WTC11 (cell line): ENCODE measurements around the gene KCTD4. TPM values are rescaled to one million over a fixed set of nuclear protein-coding genes. Genes with fewer than 3 reads are reported as not detected.

Experiments used
- ATAC-seq: fragments of 200-7000 bp; cut with Tn5 transposase; 2 replicates; pipeline ENCODE4 v1.10.0; 2021; ENCODE audit warnings: mild to moderate bottlenecking, moderate library complexity
- CTCF ChIA-PET: fragments of 300-600 bp; sonication (Branson Sonifier 250); formaldehyde crosslinking; loops from one replicate; lab custom pipeline; 2021; ENCODE audit warnings: antibody characterized with exemption; lab: Charles Lee
- POLR2A ChIA-PET: fragments of 350-600 bp; sonication (Branson Sonifier 250); formaldehyde crosslinking; loops from one replicate; lab custom pipeline; 2021; ENCODE audit warnings: antibody characterized with exemption; lab: Charles Lee
- DNase-seq: peaks from one replicate; pipeline ENCODE4 v3.0.0; 2021; ENCODE audit warnings: low spot score
- H3K27ac Mint-ChIP-seq: 2 replicates; pipeline ENCODE4 v1.8.0; 2021; ENCODE audit warnings: mixed read lengths
- H3K27me3 Mint-ChIP-seq: 2 replicates; pipeline ENCODE4 v1.8.0; 2021; ENCODE audit warnings: low read depth, mild to moderate bottlenecking, moderate library complexity, mixed read lengths
- H3K36me3 Mint-ChIP-seq: 2 replicates; pipeline ENCODE4 v1.8.0; 2021; ENCODE audit warnings: mixed read lengths
- H3K4me1 Mint-ChIP-seq: 2 replicates; pipeline ENCODE4 v1.8.0; 2022; ENCODE audit warnings: mixed read lengths
- H3K4me3 Mint-ChIP-seq: 2 replicates; pipeline ENCODE4 v1.8.0; 2021; ENCODE audit warnings: mild to moderate bottlenecking, moderate library complexity, mixed read lengths
- H3K9me3 Mint-ChIP-seq: 2 replicates; pipeline ENCODE4 v1.8.0; 2021; ENCODE audit warnings: mixed read lengths
- ELF4 ChIP-seq: sonication (generic); formaldehyde crosslinking; IDR thresholded peaks from 2 replicates; pipeline ENCODE4 v1.8.1; 2022; ENCODE audit warnings: low read depth, mild to moderate bottlenecking, moderate library complexity, missing genetic modification reagents
- FOXP1 ChIP-seq: sonication (generic); formaldehyde crosslinking; IDR thresholded peaks from 2 replicates; pipeline ENCODE4 v1.8.0; 2022; ENCODE audit warnings: missing genetic modification reagents, mild to moderate bottlenecking, moderate library complexity, borderline replicate concordance
- GRHL2 ChIP-seq: fragments of 250-450 bp; sonication (Bioruptor Pico); IDR thresholded peaks from 2 replicates; pipeline ENCODE4 v1.8.0; 2022; ENCODE audit warnings: mild to moderate bottlenecking, moderate library complexity; ENCODE audit not compliant: insufficient replicate concordance, severe bottlenecking
- HMGA2 ChIP-seq: fragments of 250-450 bp; sonication (Bioruptor Pico); IDR thresholded peaks from 2 replicates; pipeline ENCODE4 v1.4.0; 2021; ENCODE audit warnings: mild to moderate bottlenecking, moderate library complexity
- IRF2 ChIP-seq: sonication (generic); formaldehyde crosslinking; IDR thresholded peaks from 2 replicates; pipeline ENCODE4 v1.8.0; 2022; ENCODE audit warnings: low read depth, missing genetic modification reagents, borderline replicate concordance
- NFATC4 ChIP-seq: fragments of 250-450 bp; sonication (Bioruptor Pico); IDR thresholded peaks from 2 replicates; pipeline ENCODE4 v1.9.0; 2021; ENCODE audit warnings: mild to moderate bottlenecking
- NFE2L1 ChIP-seq: sonication (generic); formaldehyde crosslinking; IDR thresholded peaks from 2 replicates; pipeline ENCODE4 v1.8.1; 2023; ENCODE audit warnings: missing genetic modification reagents
- OVOL2 ChIP-seq: fragments of 250-450 bp; sonication (Bioruptor Pico); IDR thresholded peaks from 2 replicates; pipeline ENCODE4 v1.9.0; 2021; ENCODE audit warnings: mild to moderate bottlenecking, borderline replicate concordance
- TP53 ChIP-seq: sonication (generic); formaldehyde crosslinking; IDR thresholded peaks from 2 replicates; pipeline ENCODE4 v1.8.1; 2023; ENCODE audit warnings: mild to moderate bottlenecking, missing genetic modification reagents
- ZNF416 ChIP-seq: fragments of 250-450 bp; sonication (Bioruptor Pico); IDR thresholded peaks from 2 replicates; pipeline ENCODE4 v1.9.0; 2021; ENCODE audit warnings: mild to moderate bottlenecking, inconsistent platforms
- total RNA-seq: library from RNA; stranded (reverse); gene quantifications from 3 replicates; pipeline ENCODE4 v1.2.3, GENCODE V29; 2021
- TF ChIP-seq, protein P1 (sequence below): sonication (generic); formaldehyde crosslinking; IDR thresholded peaks from 2 replicates; pipeline ENCODE4 v1.8.0; 2022; ENCODE audit warnings: missing genetic modification reagents
- TF ChIP-seq, protein P2 (sequence below): sonication (generic); formaldehyde crosslinking; conservative IDR thresholded peaks from 2 replicates; pipeline ENCODE4 v1.8.1; 2022; ENCODE audit warnings: mild to moderate bottlenecking, missing genetic modification reagents
- TF ChIP-seq, protein P3 (sequence below): fragments of 250-450 bp; sonication (Bioruptor Pico); IDR thresholded peaks from 2 replicates; pipeline ENCODE4 v1.9.0; 2021; ENCODE audit warnings: mild to moderate bottlenecking
- TF ChIP-seq, protein P4 (sequence below): sonication (generic); formaldehyde crosslinking; IDR thresholded peaks from 2 replicates; pipeline ENCODE4 v1.8.1; 2023; ENCODE audit warnings: mild to moderate bottlenecking, missing genetic modification reagents
- TF ChIP-seq, protein P5 (sequence below): sonication (generic); formaldehyde crosslinking; IDR thresholded peaks from 2 replicates; pipeline ENCODE4 v1.8.1; 2022; ENCODE audit warnings: low read depth, missing genetic modification reagents, borderline replicate concordance
- TF ChIP-seq, protein P6 (sequence below): sonication (generic); formaldehyde crosslinking; IDR thresholded peaks from 2 replicates; pipeline ENCODE4 v1.8.1; 2022; ENCODE audit warnings: missing genetic modification reagents, borderline replicate concordance

KCTD4 gene
- total RNA-seq, 1 experiment from 2014 or later: not detected

DNA sequence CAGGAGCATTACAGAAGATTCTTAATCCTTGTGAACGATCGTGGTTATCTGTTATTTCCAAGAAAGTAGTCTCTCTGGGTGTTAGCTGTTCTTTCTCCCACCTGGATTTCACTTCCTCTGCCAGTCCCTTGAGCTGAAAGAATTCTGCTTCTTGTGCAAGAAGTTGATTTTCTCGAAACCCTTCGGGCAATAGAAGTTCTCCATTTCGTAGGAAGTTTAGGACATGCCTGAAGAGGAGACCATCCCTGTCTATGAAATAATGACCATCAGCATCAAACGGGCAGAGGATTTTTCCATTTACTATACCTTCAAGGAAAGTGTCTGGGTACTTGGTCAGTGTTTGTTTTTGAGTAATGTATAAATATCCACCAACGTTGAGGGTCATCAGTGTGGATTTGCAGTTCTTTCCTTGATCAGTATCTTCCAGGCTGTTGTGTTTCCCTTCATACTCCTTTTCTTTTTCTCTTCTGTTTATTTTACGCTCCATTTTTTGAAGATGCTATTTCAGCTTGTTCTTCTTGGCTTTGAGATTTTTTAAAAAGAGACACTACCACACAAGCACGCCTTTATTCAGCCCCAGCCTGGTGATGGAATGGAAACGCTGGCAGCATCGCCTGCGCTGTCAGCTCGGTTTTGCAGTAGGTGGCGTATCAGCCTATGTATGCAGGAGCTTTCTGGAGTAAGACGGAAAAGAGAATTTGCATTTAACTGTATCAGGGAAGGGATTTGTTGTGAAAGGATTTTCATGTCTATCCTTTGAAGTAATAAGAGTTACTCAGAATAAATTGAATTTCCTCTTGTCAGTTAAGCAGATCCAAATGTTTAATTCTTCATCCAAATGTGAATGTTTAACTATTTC lies 6.5 kb downstream of the KCTD4 start:
- Mint-ChIP-seq H3K4me1 (peaks cover 23% of the 10 kb centered on the region), H3K27ac (peak overlapping the region; percentile 63), H3K4me3 (no peak overlapping the region), H3K36me3 (no peaks in the 10 kb centered on the region), H3K27me3 (no peaks in the 10 kb centered on the region), H3K9me3 (no peaks in the 10 kb centered on the region)
- ATAC-seq (peak; percentile 68), DNase-seq (peak; percentile 41)
- TF ChIP-seq NFATC4 (CRISPR knock-in tag) (no peak), ELF4 (CRISPR knock-in tag) (no peak), IRF2 (no peak), NFE2L1 (CRISPR knock-in tag) (no peak), GRHL2 (CRISPR knock-in tag) (no peak), ZNF416 (CRISPR knock-in tag) (no peak), OVOL2 (CRISPR knock-in tag) (no peak), TP53 (CRISPR knock-in tag) (no peak), HMGA2 (CRISPR knock-in tag) (no peak), FOXP1 (CRISPR knock-in tag) (no peak)
- TF ChIP-seq, protein P1, sequence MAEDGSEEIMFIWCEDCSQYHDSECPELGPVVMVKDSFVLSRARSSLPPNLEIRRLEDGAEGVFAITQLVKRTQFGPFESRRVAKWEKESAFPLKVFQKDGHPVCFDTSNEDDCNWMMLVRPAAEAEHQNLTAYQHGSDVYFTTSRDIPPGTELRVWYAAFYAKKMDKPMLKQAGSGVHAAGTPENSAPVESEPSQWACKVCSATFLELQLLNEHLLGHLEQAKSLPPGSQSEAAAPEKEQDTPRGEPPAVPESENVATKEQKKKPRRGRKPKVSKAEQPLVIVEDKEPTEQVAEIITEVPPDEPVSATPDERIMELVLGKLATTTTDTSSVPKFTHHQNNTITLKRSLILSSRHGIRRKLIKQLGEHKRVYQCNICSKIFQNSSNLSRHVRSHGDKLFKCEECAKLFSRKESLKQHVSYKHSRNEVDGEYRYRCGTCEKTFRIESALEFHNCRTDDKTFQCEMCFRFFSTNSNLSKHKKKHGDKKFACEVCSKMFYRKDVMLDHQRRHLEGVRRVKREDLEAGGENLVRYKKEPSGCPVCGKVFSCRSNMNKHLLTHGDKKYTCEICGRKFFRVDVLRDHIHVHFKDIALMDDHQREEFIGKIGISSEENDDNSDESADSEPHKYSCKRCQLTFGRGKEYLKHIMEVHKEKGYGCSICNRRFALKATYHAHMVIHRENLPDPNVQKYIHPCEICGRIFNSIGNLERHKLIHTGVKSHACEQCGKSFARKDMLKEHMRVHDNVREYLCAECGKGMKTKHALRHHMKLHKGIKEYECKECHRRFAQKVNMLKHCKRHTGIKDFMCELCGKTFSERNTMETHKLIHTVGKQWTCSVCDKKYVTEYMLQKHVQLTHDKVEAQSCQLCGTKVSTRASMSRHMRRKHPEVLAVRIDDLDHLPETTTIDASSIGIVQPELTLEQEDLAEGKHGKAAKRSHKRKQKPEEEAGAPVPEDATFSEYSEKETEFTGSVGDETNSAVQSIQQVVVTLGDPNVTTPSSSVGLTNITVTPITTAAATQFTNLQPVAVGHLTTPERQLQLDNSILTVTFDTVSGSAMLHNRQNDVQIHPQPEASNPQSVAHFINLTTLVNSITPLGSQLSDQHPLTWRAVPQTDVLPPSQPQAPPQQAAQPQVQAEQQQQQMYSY (CRISPR knock-in tag): no peak
- TF ChIP-seq, protein P2, sequence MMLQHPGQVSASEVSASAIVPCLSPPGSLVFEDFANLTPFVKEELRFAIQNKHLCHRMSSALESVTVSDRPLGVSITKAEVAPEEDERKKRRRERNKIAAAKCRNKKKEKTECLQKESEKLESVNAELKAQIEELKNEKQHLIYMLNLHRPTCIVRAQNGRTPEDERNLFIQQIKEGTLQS (CRISPR knock-in tag): no peak
- TF ChIP-seq, protein P3, sequence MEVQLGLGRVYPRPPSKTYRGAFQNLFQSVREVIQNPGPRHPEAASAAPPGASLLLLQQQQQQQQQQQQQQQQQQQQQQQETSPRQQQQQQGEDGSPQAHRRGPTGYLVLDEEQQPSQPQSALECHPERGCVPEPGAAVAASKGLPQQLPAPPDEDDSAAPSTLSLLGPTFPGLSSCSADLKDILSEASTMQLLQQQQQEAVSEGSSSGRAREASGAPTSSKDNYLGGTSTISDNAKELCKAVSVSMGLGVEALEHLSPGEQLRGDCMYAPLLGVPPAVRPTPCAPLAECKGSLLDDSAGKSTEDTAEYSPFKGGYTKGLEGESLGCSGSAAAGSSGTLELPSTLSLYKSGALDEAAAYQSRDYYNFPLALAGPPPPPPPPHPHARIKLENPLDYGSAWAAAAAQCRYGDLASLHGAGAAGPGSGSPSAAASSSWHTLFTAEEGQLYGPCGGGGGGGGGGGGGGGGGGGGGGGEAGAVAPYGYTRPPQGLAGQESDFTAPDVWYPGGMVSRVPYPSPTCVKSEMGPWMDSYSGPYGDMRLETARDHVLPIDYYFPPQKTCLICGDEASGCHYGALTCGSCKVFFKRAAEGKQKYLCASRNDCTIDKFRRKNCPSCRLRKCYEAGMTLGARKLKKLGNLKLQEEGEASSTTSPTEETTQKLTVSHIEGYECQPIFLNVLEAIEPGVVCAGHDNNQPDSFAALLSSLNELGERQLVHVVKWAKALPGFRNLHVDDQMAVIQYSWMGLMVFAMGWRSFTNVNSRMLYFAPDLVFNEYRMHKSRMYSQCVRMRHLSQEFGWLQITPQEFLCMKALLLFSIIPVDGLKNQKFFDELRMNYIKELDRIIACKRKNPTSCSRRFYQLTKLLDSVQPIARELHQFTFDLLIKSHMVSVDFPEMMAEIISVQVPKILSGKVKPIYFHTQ (CRISPR knock-in tag): no peak
- TF ChIP-seq, protein P4, sequence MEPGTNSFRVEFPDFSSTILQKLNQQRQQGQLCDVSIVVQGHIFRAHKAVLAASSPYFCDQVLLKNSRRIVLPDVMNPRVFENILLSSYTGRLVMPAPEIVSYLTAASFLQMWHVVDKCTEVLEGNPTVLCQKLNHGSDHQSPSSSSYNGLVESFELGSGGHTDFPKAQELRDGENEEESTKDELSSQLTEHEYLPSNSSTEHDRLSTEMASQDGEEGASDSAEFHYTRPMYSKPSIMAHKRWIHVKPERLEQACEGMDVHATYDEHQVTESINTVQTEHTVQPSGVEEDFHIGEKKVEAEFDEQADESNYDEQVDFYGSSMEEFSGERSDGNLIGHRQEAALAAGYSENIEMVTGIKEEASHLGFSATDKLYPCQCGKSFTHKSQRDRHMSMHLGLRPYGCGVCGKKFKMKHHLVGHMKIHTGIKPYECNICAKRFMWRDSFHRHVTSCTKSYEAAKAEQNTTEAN (CRISPR knock-in tag): no peak
- TF ChIP-seq, protein P5, sequence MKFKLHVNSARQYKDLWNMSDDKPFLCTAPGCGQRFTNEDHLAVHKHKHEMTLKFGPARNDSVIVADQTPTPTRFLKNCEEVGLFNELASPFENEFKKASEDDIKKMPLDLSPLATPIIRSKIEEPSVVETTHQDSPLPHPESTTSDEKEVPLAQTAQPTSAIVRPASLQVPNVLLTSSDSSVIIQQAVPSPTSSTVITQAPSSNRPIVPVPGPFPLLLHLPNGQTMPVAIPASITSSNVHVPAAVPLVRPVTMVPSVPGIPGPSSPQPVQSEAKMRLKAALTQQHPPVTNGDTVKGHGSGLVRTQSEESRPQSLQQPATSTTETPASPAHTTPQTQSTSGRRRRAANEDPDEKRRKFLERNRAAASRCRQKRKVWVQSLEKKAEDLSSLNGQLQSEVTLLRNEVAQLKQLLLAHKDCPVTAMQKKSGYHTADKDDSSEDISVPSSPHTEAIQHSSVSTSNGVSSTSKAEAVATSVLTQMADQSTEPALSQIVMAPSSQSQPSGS (CRISPR knock-in tag): no peak
- TF ChIP-seq, protein P6, sequence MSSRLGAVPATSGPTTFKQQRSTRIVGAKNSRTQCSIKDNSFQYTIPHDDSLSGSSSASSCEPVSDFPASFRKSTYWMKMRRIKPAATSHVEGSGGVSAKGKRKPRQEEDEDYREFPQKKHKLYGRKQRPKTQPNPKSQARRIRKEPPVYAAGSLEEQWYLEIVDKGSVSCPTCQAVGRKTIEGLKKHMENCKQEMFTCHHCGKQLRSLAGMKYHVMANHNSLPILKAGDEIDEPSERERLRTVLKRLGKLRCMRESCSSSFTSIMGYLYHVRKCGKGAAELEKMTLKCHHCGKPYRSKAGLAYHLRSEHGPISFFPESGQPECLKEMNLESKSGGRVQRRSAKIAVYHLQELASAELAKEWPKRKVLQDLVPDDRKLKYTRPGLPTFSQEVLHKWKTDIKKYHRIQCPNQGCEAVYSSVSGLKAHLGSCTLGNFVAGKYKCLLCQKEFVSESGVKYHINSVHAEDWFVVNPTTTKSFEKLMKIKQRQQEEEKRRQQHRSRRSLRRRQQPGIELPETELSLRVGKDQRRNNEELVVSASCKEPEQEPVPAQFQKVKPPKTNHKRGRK: no peak
- POLR2A ChIA-PET: no interaction called here
- CTCF ChIA-PET: interaction anchor here (0.6 to 2.4 kb wide), 6 partner anchors 11 to 147 kb away, joined by 3 to 9 read pairs (median 5); no protein-coding TSS in a partner anchor
